ENCODE measurements around the gene NECAB2. TPM values are rescaled to one million over a fixed set of nuclear protein-coding genes. Genes with fewer than 3 reads are reported as not detected.

The NECAB2 gene
- total RNA-seq, 2 donors from 2014 or later: 1.0 to 3.6 TPM

GRCh38 chr16:84024854-84025253, 56.8 kb downstream of the NECAB2 start:
- no peaks in the 10 kb centered on the region for H3K36me3 ChIP-seq (replicated peaks in 1 of 2; ENCODE audit: insufficient read depth in 1 of 2, low read depth in 2 of 2)
- no peaks in the 10 kb centered on the region for H3K4me1 ChIP-seq
- TF ChIP-seq POLR2A (IDR thresholded peaks at IDR 0.05): no peak
- TF ChIP-seq, protein P1, sequence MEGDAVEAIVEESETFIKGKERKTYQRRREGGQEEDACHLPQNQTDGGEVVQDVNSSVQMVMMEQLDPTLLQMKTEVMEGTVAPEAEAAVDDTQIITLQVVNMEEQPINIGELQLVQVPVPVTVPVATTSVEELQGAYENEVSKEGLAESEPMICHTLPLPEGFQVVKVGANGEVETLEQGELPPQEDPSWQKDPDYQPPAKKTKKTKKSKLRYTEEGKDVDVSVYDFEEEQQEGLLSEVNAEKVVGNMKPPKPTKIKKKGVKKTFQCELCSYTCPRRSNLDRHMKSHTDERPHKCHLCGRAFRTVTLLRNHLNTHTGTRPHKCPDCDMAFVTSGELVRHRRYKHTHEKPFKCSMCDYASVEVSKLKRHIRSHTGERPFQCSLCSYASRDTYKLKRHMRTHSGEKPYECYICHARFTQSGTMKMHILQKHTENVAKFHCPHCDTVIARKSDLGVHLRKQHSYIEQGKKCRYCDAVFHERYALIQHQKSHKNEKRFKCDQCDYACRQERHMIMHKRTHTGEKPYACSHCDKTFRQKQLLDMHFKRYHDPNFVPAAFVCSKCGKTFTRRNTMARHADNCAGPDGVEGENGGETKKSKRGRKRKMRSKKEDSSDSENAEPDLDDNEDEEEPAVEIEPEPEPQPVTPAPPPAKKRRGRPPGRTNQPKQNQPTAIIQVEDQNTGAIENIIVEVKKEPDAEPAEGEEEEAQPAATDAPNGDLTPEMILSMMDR (IDR thresholded peaks at IDR 0.05): no peak
- DNase-seq (no peak), ATAC-seq (no peak)
- no peak overlapping the region for H3K4me3 ChIP-seq
- H3K27ac ChIP-seq: no peak overlapping the region
- WGBS, 2 donors: 71 to 77% methylated on average over 9 of the region's 9 CpGs
- no peaks in the 10 kb centered on the region for H3K27me3 ChIP-seq
- peaks cover 0 to 4% (median 0%) of the 10 kb centered on the region in 3 donors for H3K9me3 ChIP-seq
- intact Hi-C loops (cut with DNase I): no loop called here

GRCh38 chr16:84026606-84027005, 58.6 kb downstream of the NECAB2 start:
- no peak overlapping the region for H3K4me3 ChIP-seq
- no peak for DNase-seq
- H3K9me3 ChIP-seq: no peaks in the 10 kb centered on the region
- WGBS, 2 donors: 70 to 83% methylated on average over 10 of the region's 10 CpGs
- no peak for ATAC-seq
- H3K27ac ChIP-seq: no peak overlapping the region
- no peaks in the 10 kb centered on the region for H3K36me3 ChIP-seq (replicated peaks in 1 of 2; ENCODE audit: insufficient read depth in 1 of 2, low read depth in 2 of 2)
- no peaks in the 10 kb centered on the region for H3K4me1 ChIP-seq
- TF ChIP-seq POLR2A (IDR thresholded peaks at IDR 0.05): no peak
- TF ChIP-seq, protein P1 (IDR thresholded peaks at IDR 0.05): no peak
- intact Hi-C loops (cut with DNase I): no loop called here
- H3K27me3 ChIP-seq: no peaks in the 10 kb centered on the region

DNA sequence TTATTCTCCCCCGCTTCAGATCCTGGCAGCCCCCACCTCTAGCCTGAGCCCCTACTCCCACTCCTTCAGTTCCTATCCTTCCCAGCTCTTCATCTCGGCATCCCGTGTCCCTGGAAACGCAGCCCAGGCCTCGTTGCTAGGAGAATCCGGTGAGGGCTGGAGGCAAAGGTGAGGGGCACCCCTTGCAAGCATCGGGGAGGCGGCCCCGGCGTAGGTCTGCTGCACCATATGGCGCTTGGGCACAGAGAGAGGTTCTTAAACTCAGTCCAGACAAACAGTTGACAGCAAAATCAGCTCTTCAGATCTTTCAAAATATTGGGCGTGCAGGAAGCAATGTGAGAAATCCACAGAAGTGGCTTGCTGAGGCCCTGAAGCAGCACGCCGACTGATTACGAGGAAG, 59.6 kb downstream of the NECAB2 start:
- Histone ChIP-seq H3K27me3 (no peaks in the 10 kb centered on the region), H3K9me3 (no peaks in the 10 kb centered on the region), H3K4me3 (no peak overlapping the region), H3K4me1 (no peaks in the 10 kb centered on the region), H3K27ac (no peak overlapping the region), H3K36me3 (replicated peaks in 1 of 2; ENCODE audit: insufficient read depth in 1 of 2, low read depth in 2 of 2) (no peaks in the 10 kb centered on the region)
- DNase-seq: peak in 3 of 4 donors; percentile 38 to 53 (median 41)
- TF ChIP-seq, protein P1 (IDR thresholded peaks at IDR 0.05): no peak
- TF ChIP-seq POLR2A (IDR thresholded peaks at IDR 0.05): no peak
- intact Hi-C loops (cut with DNase I): no loop called here
- 77 to 80% methylated on average over 11 to 15 of the region's 15 CpGs for WGBS, 2 donors
- ATAC-seq: no peak

DNA sequence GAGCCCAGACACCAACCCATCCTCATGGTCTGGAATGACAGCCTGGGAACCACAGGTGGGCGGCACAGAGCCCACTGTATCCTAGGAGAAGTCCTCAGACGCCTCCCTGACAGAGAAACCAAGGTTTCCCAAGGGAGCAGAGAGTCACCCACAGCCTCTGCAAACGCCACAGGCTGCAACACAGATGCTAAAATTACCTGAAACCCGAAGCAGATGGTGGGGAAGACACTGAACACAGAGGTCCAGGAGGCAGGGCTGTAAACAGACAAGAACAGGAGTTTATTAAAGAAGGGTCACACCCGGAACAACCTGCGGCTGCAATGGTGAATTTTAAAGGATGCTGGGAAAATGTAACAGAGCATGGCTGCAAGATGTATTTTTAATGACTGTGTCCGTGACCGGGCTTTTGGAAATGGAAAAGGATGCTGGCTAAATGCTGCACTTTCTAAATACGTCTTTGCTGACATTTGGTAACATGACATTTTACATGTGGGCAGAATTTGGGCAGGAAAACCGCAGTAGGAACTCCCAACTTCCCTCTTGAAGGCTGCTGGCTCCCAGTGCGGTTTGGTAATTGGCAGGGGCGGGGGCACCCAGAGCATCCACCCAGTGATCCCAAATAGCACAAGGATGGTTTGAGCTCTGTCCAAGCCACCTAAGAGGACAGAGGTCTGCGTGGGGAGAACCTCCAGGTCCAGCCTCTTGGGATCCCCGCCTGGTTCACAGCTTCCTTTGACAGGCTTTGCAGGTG, 61.4 kb downstream of the NECAB2 start:
- TF ChIP-seq POLR2A (IDR thresholded peaks at IDR 0.05): no peak
- TF ChIP-seq, protein P1 (IDR thresholded peaks at IDR 0.05): no peak
- no peak overlapping the region for H3K27ac ChIP-seq
- no peaks in the 10 kb centered on the region for H3K36me3 ChIP-seq (replicated peaks in 1 of 2; ENCODE audit: insufficient read depth in 1 of 2, low read depth in 2 of 2)
- ATAC-seq (no peak), DNase-seq (no peak)
- H3K4me1 ChIP-seq: no peaks in the 10 kb centered on the region
- H3K9me3 ChIP-seq: no peaks in the 10 kb centered on the region
- 67% methylated on average over 13 to 14 of the region's 14 CpGs for WGBS, 2 donors
- intact Hi-C loops (cut with DNase I): no loop called here
- H3K4me3 ChIP-seq: no peak overlapping the region
- H3K27me3 ChIP-seq: no peaks in the 10 kb centered on the region

DNA sequence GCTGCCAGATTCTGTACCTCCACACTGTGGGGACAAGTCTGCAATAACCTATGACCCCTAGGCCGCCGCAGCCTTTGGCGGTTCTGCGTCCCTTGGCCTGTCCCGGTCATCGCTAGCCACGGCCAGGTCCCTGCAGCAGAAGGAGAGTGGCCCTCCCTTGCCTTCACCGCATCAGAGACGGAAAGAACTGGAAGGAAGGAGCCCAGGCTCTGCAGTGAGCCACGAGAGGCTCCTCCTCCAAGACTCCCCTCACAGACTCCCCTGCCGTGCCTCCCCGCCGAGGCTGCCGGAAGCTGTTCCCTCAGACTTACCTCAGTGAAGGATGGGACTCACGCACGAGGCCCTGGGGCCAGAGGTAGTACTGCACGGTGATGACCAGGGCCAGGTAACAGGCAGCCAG, 63.5 kb downstream of the NECAB2 start:
- intact Hi-C loops (cut with DNase I): no loop called here
- WGBS, 2 donors: 86 to 92% methylated on average over 8 to 17 of the region's 17 CpGs
- Histone ChIP-seq H3K36me3 (replicated peaks in 1 of 2; ENCODE audit: insufficient read depth in 1 of 2, low read depth in 2 of 2) (no peaks in the 10 kb centered on the region), H3K4me3 (no peak overlapping the region), H3K9me3 (no peaks in the 10 kb centered on the region), H3K4me1 (no peaks in the 10 kb centered on the region), H3K27me3 (no peaks in the 10 kb centered on the region), H3K27ac (no peak overlapping the region)
- no peak for TF ChIP-seq POLR2A (IDR thresholded peaks at IDR 0.05)
- TF ChIP-seq, protein P1 (IDR thresholded peaks at IDR 0.05): no peak
- ATAC-seq (no peak), DNase-seq (no peak)

Measured in body of pancreas (tissue), 4 donors.